Measurements from ENCODE around the gene NOVA1. TPM values are rescaled to one million over a fixed set of nuclear protein-coding genes. Genes with fewer than 3 reads are reported as not detected.

NOVA1 gene
- polyA plus RNA-seq, 1 donor (not counting 4 experiments of a cell fraction or from before 2014, with no cell fraction given) = not detected

DNA sequence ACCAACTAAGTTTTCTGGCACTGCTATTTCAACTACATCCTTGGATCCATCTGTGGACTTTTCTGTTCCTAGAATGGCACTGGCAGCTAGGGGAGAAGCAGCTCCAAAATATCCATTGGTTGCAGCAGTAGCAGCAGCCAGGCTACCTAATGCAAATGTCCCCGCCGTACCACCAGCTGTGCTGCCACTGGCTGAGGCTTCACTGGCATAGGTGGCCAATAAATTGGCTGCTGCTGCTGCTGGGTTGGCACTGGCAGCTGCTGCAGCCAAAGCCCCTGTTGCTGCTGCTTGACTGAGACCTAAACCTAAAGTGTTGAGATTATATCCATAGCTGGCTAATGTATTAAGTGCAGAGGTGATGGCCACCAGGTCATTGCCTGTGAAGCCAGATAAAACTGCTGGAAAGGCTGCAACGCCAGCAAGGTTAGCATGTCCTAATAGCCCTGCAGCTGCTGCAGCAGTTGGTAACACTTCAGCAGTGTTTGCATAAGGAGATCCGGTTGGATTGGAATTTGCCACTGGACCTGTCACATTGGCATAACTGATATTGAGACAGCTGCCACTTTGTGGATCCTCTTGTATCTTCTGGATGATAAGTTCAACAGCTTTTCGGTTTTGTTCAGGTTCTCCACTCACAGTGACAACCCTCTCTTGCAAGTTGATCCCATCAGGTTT lies 149.5 kb downstream of the NOVA1 start:
- Histone ChIP-seq H3K79me2 (ENCODE audit: control insufficient read depth, insufficient read depth, low read length) (no peaks in the 10 kb centered on the region), H3K27ac (ENCODE audit: control insufficient read depth, insufficient read depth, low read length) (no peak overlapping the region), H3K9ac (ENCODE audit: control insufficient read depth, extremely low read depth, insufficient read depth, low read length) (no peak overlapping the region), H3K9me1 (ENCODE audit: control insufficient read depth, extremely low read depth, insufficient read depth, low read length) (no peaks in the 10 kb centered on the region), H3K27me3 (ENCODE audit: control insufficient read depth, extremely low read depth, insufficient read depth, low read length) (no peaks in the 10 kb centered on the region), H3K9me3 (ENCODE audit: control insufficient read depth, low read depth, low read length) (no peaks in the 10 kb centered on the region), H3K4me3 (ENCODE audit: control insufficient read depth in 2 of 3, extremely low read depth in 1 of 3, insufficient read depth in 2 of 3, low read depth in 1 of 3, low read length in 3 of 3) (no peak overlapping the region), H3K4me2 (ENCODE audit: control insufficient read depth, extremely low read depth, insufficient read depth, low read depth, low read length) (no peak overlapping the region), H4K20me1 (ENCODE audit: control insufficient read depth, extremely low read depth, insufficient read depth, low read length) (no peaks in the 10 kb centered on the region), H2AFZ (ENCODE audit: control insufficient read depth, low read length) (no peak overlapping the region), H3K4me1 (ENCODE audit: control insufficient read depth, extremely low read depth, insufficient read depth, low read length) (no peaks in the 10 kb centered on the region), H3K36me3 (ENCODE audit: control insufficient read depth in 2 of 2, extremely low read depth in 1 of 2, insufficient read depth in 2 of 2, low read length in 2 of 2) (no peaks in the 10 kb centered on the region)
- TF ChIP-seq, protein P1, sequence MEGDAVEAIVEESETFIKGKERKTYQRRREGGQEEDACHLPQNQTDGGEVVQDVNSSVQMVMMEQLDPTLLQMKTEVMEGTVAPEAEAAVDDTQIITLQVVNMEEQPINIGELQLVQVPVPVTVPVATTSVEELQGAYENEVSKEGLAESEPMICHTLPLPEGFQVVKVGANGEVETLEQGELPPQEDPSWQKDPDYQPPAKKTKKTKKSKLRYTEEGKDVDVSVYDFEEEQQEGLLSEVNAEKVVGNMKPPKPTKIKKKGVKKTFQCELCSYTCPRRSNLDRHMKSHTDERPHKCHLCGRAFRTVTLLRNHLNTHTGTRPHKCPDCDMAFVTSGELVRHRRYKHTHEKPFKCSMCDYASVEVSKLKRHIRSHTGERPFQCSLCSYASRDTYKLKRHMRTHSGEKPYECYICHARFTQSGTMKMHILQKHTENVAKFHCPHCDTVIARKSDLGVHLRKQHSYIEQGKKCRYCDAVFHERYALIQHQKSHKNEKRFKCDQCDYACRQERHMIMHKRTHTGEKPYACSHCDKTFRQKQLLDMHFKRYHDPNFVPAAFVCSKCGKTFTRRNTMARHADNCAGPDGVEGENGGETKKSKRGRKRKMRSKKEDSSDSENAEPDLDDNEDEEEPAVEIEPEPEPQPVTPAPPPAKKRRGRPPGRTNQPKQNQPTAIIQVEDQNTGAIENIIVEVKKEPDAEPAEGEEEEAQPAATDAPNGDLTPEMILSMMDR (optimal IDR thresholded peaks at IDR 0.05 in 1 of 3, IDR thresholded peaks at IDR 0.05 in 1 of 3, conservative IDR thresholded peaks at IDR 0.05 in 1 of 3; ENCODE audit: extremely low read depth in 1 of 3, insufficient read depth in 2 of 3, low read length in 3 of 3) = no peak
- TF ChIP-seq EZH2 (IDR thresholded peaks at IDR 0.05; ENCODE audit: low read length) = no peak
- FAIRE-seq = no peak
- dilution Hi-C loops (cut with MboI; ENCODE audit: extremely low pct_ligation_motif_present, low sequenced_read_pairs) = no loop called here
- no peak for DNase-seq (ENCODE audit: low read depth, low spot score)

DNA sequence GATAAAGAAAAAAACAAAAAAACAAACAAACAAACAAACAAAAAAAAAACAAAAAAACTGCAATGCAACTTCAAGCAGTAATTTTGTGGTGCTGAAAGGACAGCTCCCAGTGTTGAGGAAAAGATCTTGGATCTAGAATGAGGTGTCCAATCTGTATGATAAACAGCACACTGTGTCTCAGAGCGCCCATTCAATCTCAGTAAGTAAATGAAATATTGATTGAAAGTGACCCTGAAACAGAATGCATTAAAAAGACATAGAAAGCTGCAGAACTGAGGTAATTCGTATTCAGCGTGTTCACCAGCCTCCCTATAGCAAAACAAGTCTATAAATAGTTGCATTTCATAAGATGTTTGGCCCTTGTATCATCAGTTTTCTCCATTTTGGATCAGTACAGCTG lies 153.0 kb downstream of the NOVA1 start:
- no peaks in the 10 kb centered on the region for H3K79me2 ChIP-seq (ENCODE audit: control insufficient read depth, insufficient read depth, low read length)
- H3K4me1 ChIP-seq (ENCODE audit: control insufficient read depth, extremely low read depth, insufficient read depth, low read length) = no peaks in the 10 kb centered on the region
- no peak for DNase-seq (ENCODE audit: low read depth, low spot score)
- dilution Hi-C loops (cut with MboI; ENCODE audit: extremely low pct_ligation_motif_present, low sequenced_read_pairs) = no loop called here
- no peak overlapping the region for H3K4me2 ChIP-seq (ENCODE audit: control insufficient read depth, extremely low read depth, insufficient read depth, low read depth, low read length)
- H2AFZ ChIP-seq (ENCODE audit: control insufficient read depth, low read length) = no peak overlapping the region
- H4K20me1 ChIP-seq (ENCODE audit: control insufficient read depth, extremely low read depth, insufficient read depth, low read length) = no peaks in the 10 kb centered on the region
- H3K27me3 ChIP-seq (ENCODE audit: control insufficient read depth, extremely low read depth, insufficient read depth, low read length) = no peaks in the 10 kb centered on the region
- no peak for FAIRE-seq
- no peak overlapping the region for H3K9ac ChIP-seq (ENCODE audit: control insufficient read depth, extremely low read depth, insufficient read depth, low read length)
- no peak overlapping the region for H3K4me3 ChIP-seq (ENCODE audit: control insufficient read depth in 2 of 3, extremely low read depth in 1 of 3, insufficient read depth in 2 of 3, low read depth in 1 of 3, low read length in 3 of 3)
- no peaks in the 10 kb centered on the region for H3K9me1 ChIP-seq (ENCODE audit: control insufficient read depth, extremely low read depth, insufficient read depth, low read length)
- no peak overlapping the region for H3K27ac ChIP-seq (ENCODE audit: control insufficient read depth, insufficient read depth, low read length)
- H3K36me3 ChIP-seq (ENCODE audit: control insufficient read depth in 2 of 2, extremely low read depth in 1 of 2, insufficient read depth in 2 of 2, low read length in 2 of 2) = no peaks in the 10 kb centered on the region
- no peaks in the 10 kb centered on the region for H3K9me3 ChIP-seq (ENCODE audit: control insufficient read depth, low read depth, low read length)
- no peak for TF ChIP-seq EZH2 (IDR thresholded peaks at IDR 0.05; ENCODE audit: low read length)
- TF ChIP-seq, protein P1 (optimal IDR thresholded peaks at IDR 0.05 in 1 of 3, IDR thresholded peaks at IDR 0.05 in 1 of 3, conservative IDR thresholded peaks at IDR 0.05 in 1 of 3; ENCODE audit: extremely low read depth in 1 of 3, insufficient read depth in 2 of 3, low read length in 3 of 3) = no peak

Data from keratinocyte (primary cell).